PFSK-1 (cell line): ENCODE data around the gene B3GALT6.

Experiments used
- POLR2AphosphoS5 ChIP-seq: IDR thresholded peaks from 2 replicates; pipeline ENCODE4 v1.6.1; 2012; ENCODE audit warnings: low read depth, mild to moderate bottlenecking, control low read depth, low read length, moderate library complexity
- REST ChIP-seq, 2 experiments: IDR thresholded peaks; 2 replicates each; pipeline versions ENCODE4 v1.6.1 to v1.8.0; 2011 to 2012; ENCODE audit warnings: low read depth in 2 of 2, low read length in 2 of 2, control low read depth in 1 of 2, inconsistent platforms in 1 of 2, mild to moderate bottlenecking in 1 of 2, moderate library complexity in 1 of 2; ENCODE audit not compliant: insufficient read depth in 1 of 2
- SIN3A ChIP-seq: IDR thresholded peaks from 2 replicates; pipeline ENCODE4 v1.6.1; 2012; ENCODE audit warnings: mild to moderate bottlenecking, low read length, moderate library complexity, borderline replicate concordance; ENCODE audit not compliant: insufficient read depth
- TAF1 ChIP-seq: IDR thresholded peaks from 2 replicates; pipeline ENCODE4 v1.6.1; 2012; ENCODE audit warnings: low read length, control low read depth, borderline replicate concordance; ENCODE audit not compliant: insufficient read depth

- no peak for TF ChIP-seq POLR2AphosphoS5
- TF ChIP-seq SIN3A, result no peak
- no peak for TF ChIP-seq TAF1
- no peak for TF ChIP-seq REST (IDR thresholded peaks at IDR 0.05; ENCODE audit: insufficient read depth in 1 of 2, low read depth in 2 of 2, low read length in 2 of 2)
These were observed 22.1 kb downstream of the B3GALT6 start for GRCh38 chr1:1253972-1254666.
